HepG2 (cell line): ENCODE data around the gene GDE1. TPM values are rescaled to one million over a fixed set of nuclear protein-coding genes. Genes with fewer than 3 reads are reported as not detected.

ENCODE experiments used
- ATAC-seq: fragments of 200-7000 bp; cut with Tn5 transposase; 3 replicates; pipeline ENCODE4 v1.9.1; 2020; ENCODE audit warnings: mild to moderate bottlenecking, moderate library complexity
- BruUV-seq: library from RNA; stranded (reverse); fragments of 400-500 nt; replicated peaks from 2 replicates; lab custom pipeline; 2021; lab: Mats Ljungman, UMichigan
- CTCF ChIA-PET: fragments of 300-600 bp; formaldehyde crosslinking; extraction: SDS; loops from one replicate; lab custom pipeline; 2021; ENCODE audit warnings: low total read pairs, inconsistent platforms, low intra/inter-chr PET ratio; lab: Yijun Ruan, JAX
- POLR2A ChIA-PET: fragments of 350-600 bp; sonication (Branson Sonifier 250); formaldehyde crosslinking; loops from one replicate; lab custom pipeline; 2020; ENCODE audit warnings: antibody characterized with exemption, inconsistent platforms; lab: Yijun Ruan, JAX
- DNase-seq: peaks from one replicate; pipeline ENCODE4 v3.0.0-alpha.2; 2015; ENCODE audit warnings: low spot score
- FAIRE-seq: peaks from 3 replicates; lab custom pipeline; 2011; peaks lifted over from hg19 to GRCh38; lab: Jason Lieb, UNC
- H2AFZ ChIP-seq: one replicate; pipeline ENCODE4 v1.6.1; 2011; ENCODE audit warnings: low read length, inconsistent platforms
- H3K27ac ChIP-seq: fragments of 300-600 bp; 3 replicates; pipeline ENCODE4 v1.8.0; 2011; ENCODE audit warnings: mixed run types, mild to moderate bottlenecking, mixed read lengths, low read length, inconsistent platforms; ENCODE audit not compliant: insufficient read depth; ENCODE audit errors: extremely low read length
- H3K27me3 ChIP-seq, 2 experiments: fragments of 200-600 bp in 1 of 2; 2 replicates in 1 of 2; 3 replicates in 1 of 2; pipeline versions ENCODE4 v1.6.0 to v1.8.0; 2011; ENCODE audit warnings: low read length in 2 of 2, mild to moderate bottlenecking in 2 of 2, moderate library complexity in 2 of 2, inconsistent platforms in 1 of 2; ENCODE audit not compliant: insufficient read depth in 2 of 2, control insufficient read depth in 1 of 2
- H3K36me3 ChIP-seq, 2 experiments: fragments of 200-600 bp in 1 of 2; replicated peaks in 1 of 2; 2 replicates in 1 of 2; 3 replicates in 1 of 2; pipeline versions ENCODE4 v1.5.1 to v1.8.0; 2011; ENCODE audit warnings: low read length in 2 of 2, inconsistent platforms in 1 of 2; ENCODE audit not compliant: insufficient read depth in 2 of 2, control insufficient read depth in 1 of 2
- H3K4me1 ChIP-seq: 2 replicates; pipeline ENCODE4 v1.5.1; 2012; ENCODE audit warnings: low read length, inconsistent platforms; ENCODE audit not compliant: insufficient read depth
- H3K4me2 ChIP-seq: 2 replicates; pipeline ENCODE4 v1.6.0; 2011; ENCODE audit warnings: low read depth, low read length, inconsistent platforms
- H3K4me3 ChIP-seq, 3 experiments: fragments of 200-600 bp in 1 of 3; sonication (generic), shearing (Covaris generic) in 1 of 3; replicated peaks in 1 of 3; 2 replicates each; pipeline ENCODE4 v1.5.1; 2011 to 2016; ENCODE audit warnings: low read length in 3 of 3, inconsistent platforms in 2 of 3, low read depth in 2 of 3, mild to moderate bottlenecking in 2 of 3, control low read depth in 1 of 3, mixed read lengths in 1 of 3; ENCODE audit not compliant: insufficient read depth in 1 of 3
- H3K79me2 ChIP-seq: one replicate; pipeline ENCODE4 v1.6.1; 2011; ENCODE audit warnings: low read length, inconsistent platforms; ENCODE audit not compliant: insufficient read depth
- H3K9ac ChIP-seq: 2 replicates; pipeline ENCODE4 v1.6.0; 2011; ENCODE audit warnings: mild to moderate bottlenecking, low read depth, low read length, inconsistent platforms; ENCODE audit not compliant: insufficient read depth
- H3K9me3 ChIP-seq: 2 replicates; pipeline ENCODE4 v1.5.1; 2012; ENCODE audit warnings: mild to moderate bottlenecking, low read length
- H4K20me1 ChIP-seq: 2 replicates; pipeline ENCODE4 v1.6.0; 2011; ENCODE audit warnings: inconsistent platforms, mild to moderate bottlenecking, low read length, moderate library complexity; ENCODE audit not compliant: insufficient read depth
- ARID3A ChIP-seq: IDR thresholded peaks from 2 replicates; pipeline ENCODE4 v1.6.1; 2012; ENCODE audit warnings: low read depth, low read length, improper control_type of control experiment
- CBX1 ChIP-seq: IDR thresholded peaks from one replicate; pipeline ENCODE4 v1.6.1; 2016; ENCODE audit warnings: antibody characterized with exemption, low read depth
- CHD2 ChIP-seq: IDR thresholded peaks from 2 replicates; pipeline ENCODE4 v1.6.1; 2011; ENCODE audit warnings: low read depth, low read length, improper control_type of control experiment
- FOXK1 ChIP-seq: sonication (generic); formaldehyde crosslinking; IDR thresholded peaks from 2 replicates; pipeline ENCODE4 v1.4.0; 2020; ENCODE audit warnings: low read depth, missing genetic modification reagents, borderline replicate concordance
- NFIB ChIP-seq: sonication (generic); formaldehyde crosslinking; IDR thresholded peaks from 2 replicates; pipeline ENCODE4 v1.9.0; 2021; ENCODE audit warnings: missing genetic modification reagents, mild to moderate bottlenecking, borderline replicate concordance
- PPARG ChIP-seq: conservative IDR thresholded peaks from 2 replicates; pipeline ENCODE4 v1.6.1; 2016; ENCODE audit warnings: missing biosample characterization, missing genetic modification reagents
- RFX3 ChIP-seq: IDR thresholded peaks from 2 replicates; pipeline ENCODE4 v1.6.1; 2016; ENCODE audit warnings: missing biosample characterization, missing genetic modification reagents
- SMARCC2 ChIP-seq: fragments of 450-650 bp; IDR thresholded peaks from 2 replicates; pipeline ENCODE4 v1.6.1; 2017; ENCODE audit warnings: antibody characterized with exemption, mild to moderate bottlenecking
- SP2 ChIP-seq: sonication (generic); formaldehyde crosslinking; IDR thresholded peaks from 2 replicates; pipeline ENCODE4 v1.5.1; 2020; ENCODE audit warnings: mild to moderate bottlenecking, missing genetic modification reagents
- ZBTB42 ChIP-seq: sonication (generic); formaldehyde crosslinking; IDR thresholded peaks from 2 replicates; pipeline ENCODE4 v1.5.0; 2020; ENCODE audit warnings: mild to moderate bottlenecking, missing genetic modification reagents
- ZNF224 ChIP-seq: sonication (generic); formaldehyde crosslinking; IDR thresholded peaks from 2 replicates; pipeline ENCODE4 v1.5.0; 2020; ENCODE audit warnings: mild to moderate bottlenecking, missing genetic modification reagents
- ZNF512 ChIP-seq: sonication (generic); formaldehyde crosslinking; IDR thresholded peaks from 2 replicates; pipeline ENCODE4 v1.4.0; 2020; ENCODE audit warnings: mild to moderate bottlenecking, missing genetic modification reagents
- ZNF605 ChIP-seq: sonication (generic); formaldehyde crosslinking; IDR thresholded peaks from 2 replicates; pipeline ENCODE4 v1.8.0; 2022; ENCODE audit warnings: mild to moderate bottlenecking, missing genetic modification reagents
- ZNF772 ChIP-seq: sonication (generic); formaldehyde crosslinking; IDR thresholded peaks from 2 replicates; pipeline ENCODE4 v1.5.0; 2020; ENCODE audit warnings: mild to moderate bottlenecking, missing genetic modification reagents
- ZSCAN12 ChIP-seq: sonication (generic); formaldehyde crosslinking; IDR thresholded peaks from 2 replicates; pipeline ENCODE4 v1.9.0; 2021; ENCODE audit warnings: mild to moderate bottlenecking, missing genetic modification reagents
- WGBS: methylation state at CpG from one replicate; pipeline ENCODE4 v1.1.6; 2017; ENCODE audit warnings: low lambda C conversion rate; 5-methylcytosine and 5-hydroxymethylcytosine counted together
- in situ Hi-C: cut with HindIII; loops from 2 replicates; pipeline ENCODE4 v1.10.0; 2017; ENCODE audit warnings: low pct_unique_long_range_greater_than_20kb; ENCODE audit not compliant: extremely low pct_ligation_motif_present
- intact Hi-C: fragments of 100-400 bp; cut with micrococcal nuclease; formaldehyde crosslinking; loops from one replicate; pipeline ENCODE4 v1.10.0; 2022; ENCODE audit not compliant: unreplicated experiment
- polyA plus RNA-seq, 8 experiments: library from polyadenylated mRNA; depleted of rRNA in 3 of 8; stranded (reverse) in 7 of 8; unstranded in 1 of 8; fragments of >200 nt; fragmentation: Illumina TruSeq in 4 of 8; extraction: Trizol in 4 of 8; gene quantifications; 2 replicates each; pipeline versions ENCODE4 v1.2.1 to v1.2.3, GENCODE V29; 2011 to 2016; ENCODE audit warnings: low read depth in 4 of 8, missing spikeins in 1 of 8, mixed read lengths in 1 of 8; ENCODE audit not compliant: insufficient read depth in 1 of 8
- total RNA-seq, 5 experiments: library from RNA; depleted of rRNA; stranded (reverse); fragments of >200 nt; fragmentation: Illumina TruSeq; extraction: Trizol; gene quantifications; 2 replicates each; pipeline ENCODE4 v1.2.3, GENCODE V29; 2016; ENCODE audit warnings: low read depth in 1 of 5
- TF ChIP-seq, protein P1 (sequence below): sonication (generic); formaldehyde crosslinking; IDR thresholded peaks from 2 replicates; pipeline ENCODE4 v1.4.0; 2020; ENCODE audit warnings: low read depth, mild to moderate bottlenecking, missing genetic modification reagents
- TF ChIP-seq, protein P2 (sequence below): sonication (generic); formaldehyde crosslinking; IDR thresholded peaks from 2 replicates; pipeline ENCODE4 v1.5.1; 2020; ENCODE audit warnings: mild to moderate bottlenecking, missing genetic modification reagents, borderline replicate concordance

Gene GDE1
- total and polyA plus RNA-seq, 2 of the 13 experiments (the other 11 are each of a cell fraction or from before 2014, with no cell fraction given): 35.9 to 59.0 TPM

GRCh38 chr16:19523559-19524355 lies 1.9 kb upstream of the GDE1 start, which contains the start of gene CCP110 (continued):
- TF ChIP-seq SP2 (CRISPR knock-in tag) (no peak; the same call in 1 of the 2 replicates), ZSCAN12 (CRISPR knock-in tag) (no peak), PPARG (CRISPR knock-in tag) (no peak; the same call in 1 of the 2 replicates), SMARCC2 (no peak), ZNF772 (peak; percentile 73; the same call in 1 of the 2 replicates), ZBTB42 (CRISPR knock-in tag) (peak; percentile 72; the same call in 1 of the 2 replicates), FOXK1 (CRISPR knock-in tag) (peak; percentile 84)
- TF ChIP-seq, protein P1, sequence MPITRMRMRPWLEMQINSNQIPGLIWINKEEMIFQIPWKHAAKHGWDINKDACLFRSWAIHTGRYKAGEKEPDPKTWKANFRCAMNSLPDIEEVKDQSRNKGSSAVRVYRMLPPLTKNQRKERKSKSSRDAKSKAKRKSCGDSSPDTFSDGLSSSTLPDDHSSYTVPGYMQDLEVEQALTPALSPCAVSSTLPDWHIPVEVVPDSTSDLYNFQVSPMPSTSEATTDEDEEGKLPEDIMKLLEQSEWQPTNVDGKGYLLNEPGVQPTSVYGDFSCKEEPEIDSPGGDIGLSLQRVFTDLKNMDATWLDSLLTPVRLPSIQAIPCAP (CRISPR knock-in tag): peak; percentile 53; the same call in 1 of the 2 replicates

DNA sequence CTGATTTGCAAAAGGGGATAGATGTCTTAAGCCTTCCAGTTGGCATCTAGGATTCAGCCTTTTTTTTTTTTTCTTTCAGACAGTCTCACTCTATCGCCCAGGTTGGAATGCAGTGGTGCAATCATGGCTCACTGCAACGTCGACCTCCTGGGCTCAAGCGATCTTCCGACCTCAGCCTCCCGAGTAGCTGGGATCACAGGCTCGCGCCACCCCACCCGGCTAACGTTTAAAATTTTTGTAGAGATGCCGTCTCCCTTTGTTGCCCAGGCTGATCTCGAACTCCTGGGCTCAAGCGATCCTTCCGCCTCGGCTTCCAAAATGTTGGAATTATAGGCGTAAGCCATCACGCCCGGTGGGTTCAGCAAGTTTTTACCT lies 1.3 kb upstream of the GDE1 start:
- no peaks in the 10 kb centered on the region for H4K20me1 ChIP-seq
- no peaks in the 10 kb centered on the region; a peak in 1 of 5 replicates for H3K27me3 ChIP-seq
- H3K9me3 ChIP-seq: no peaks in the 10 kb centered on the region
- H2AFZ ChIP-seq: peak overlapping the region; percentile 62
- no peak for FAIRE-seq
- in situ Hi-C loops (no loop called here), intact Hi-C loops (loop anchor here (2.0 to 10.0 kb wide), 2 partner anchors 32 to 728 kb away; partner anchors contain the start of genes RPS15A and VPS35L)
- H3K79me2 ChIP-seq: peaks cover 51% of the 10 kb centered on the region
- BruUV-seq: no TSS peak
- ChIA-PET POLR2A (interaction anchor here (0.6 to 2.7 kb wide), 7 partner anchors 9 to 1283 kb away, joined by 3 to 34 read pairs (median 5); partner anchors contain the start of genes ERI2, REXO5, RPS15A and VPS35L), CTCF (no interaction called here)
- DNase-seq: peak; percentile 46
- H3K4me3 ChIP-seq: peak overlapping the region; percentile 94 to 100 (median 95)
- peak; percentile 8; the same call in 1 of the 3 replicates for ATAC-seq
- H3K4me2 ChIP-seq: peak overlapping the region; percentile 90
- peaks cover 60% of the 10 kb centered on the region for H3K4me1 ChIP-seq
- peak overlapping the region; percentile 49 for H3K9ac ChIP-seq
- WGBS: 11% methylated on average over 18 of the region's 18 CpGs
- H3K36me3 ChIP-seq: peaks cover 1 to 6% of the 10 kb centered on the region in 2 experiments; a peak in 2 of 5 replicates
- H3K27ac ChIP-seq: peak overlapping the region; percentile 34
- no peak for TF ChIP-seq CBX1
- TF ChIP-seq ARID3A: 0 out of 2 replicates have a peak, but pooled peaks have one; percentile 6
- no peak for TF ChIP-seq CHD2
- no peak for TF ChIP-seq ZNF224
- TF ChIP-seq ZNF605 (CRISPR knock-in tag): no peak
- TF ChIP-seq NFIB (CRISPR knock-in tag): no peak
- TF ChIP-seq, protein P2, sequence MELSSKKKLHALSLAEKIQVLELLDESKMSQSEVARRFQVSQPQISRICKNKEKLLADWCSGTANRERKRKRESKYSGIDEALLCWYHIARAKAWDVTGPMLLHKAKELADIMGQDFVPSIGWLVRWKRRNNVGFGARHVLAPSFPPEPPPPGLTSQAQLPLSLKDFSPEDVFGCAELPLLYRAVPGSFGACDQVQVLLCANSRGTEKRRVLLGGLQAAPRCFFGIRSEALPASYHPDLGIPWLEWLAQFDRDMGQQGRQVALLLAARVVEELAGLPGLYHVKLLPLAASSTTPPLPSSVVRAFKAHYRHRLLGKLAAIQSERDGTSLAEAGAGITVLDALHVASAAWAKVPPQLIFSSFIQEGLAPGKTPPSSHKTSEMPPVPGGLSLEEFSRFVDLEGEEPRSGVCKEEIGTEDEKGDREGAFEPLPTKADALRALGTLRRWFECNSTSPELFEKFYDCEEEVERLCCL: no peak
- TF ChIP-seq RFX3 (CRISPR knock-in tag): no peak
- no peak for TF ChIP-seq ZNF512 (CRISPR knock-in tag)
